GM20431 (cell line): ENCODE results near the gene ADGRL2.

ENCODE experiments used
- in situ Hi-C: fragments of 300-500 bp; cut with MseI, MboI; formaldehyde crosslinking; loops from one replicate; pipeline ENCODE4 v1.15.0; 2020; ENCODE audit warnings: low sequenced_read_pairs; ENCODE audit not compliant: unreplicated experiment

Gene ADGRL2

DNA sequence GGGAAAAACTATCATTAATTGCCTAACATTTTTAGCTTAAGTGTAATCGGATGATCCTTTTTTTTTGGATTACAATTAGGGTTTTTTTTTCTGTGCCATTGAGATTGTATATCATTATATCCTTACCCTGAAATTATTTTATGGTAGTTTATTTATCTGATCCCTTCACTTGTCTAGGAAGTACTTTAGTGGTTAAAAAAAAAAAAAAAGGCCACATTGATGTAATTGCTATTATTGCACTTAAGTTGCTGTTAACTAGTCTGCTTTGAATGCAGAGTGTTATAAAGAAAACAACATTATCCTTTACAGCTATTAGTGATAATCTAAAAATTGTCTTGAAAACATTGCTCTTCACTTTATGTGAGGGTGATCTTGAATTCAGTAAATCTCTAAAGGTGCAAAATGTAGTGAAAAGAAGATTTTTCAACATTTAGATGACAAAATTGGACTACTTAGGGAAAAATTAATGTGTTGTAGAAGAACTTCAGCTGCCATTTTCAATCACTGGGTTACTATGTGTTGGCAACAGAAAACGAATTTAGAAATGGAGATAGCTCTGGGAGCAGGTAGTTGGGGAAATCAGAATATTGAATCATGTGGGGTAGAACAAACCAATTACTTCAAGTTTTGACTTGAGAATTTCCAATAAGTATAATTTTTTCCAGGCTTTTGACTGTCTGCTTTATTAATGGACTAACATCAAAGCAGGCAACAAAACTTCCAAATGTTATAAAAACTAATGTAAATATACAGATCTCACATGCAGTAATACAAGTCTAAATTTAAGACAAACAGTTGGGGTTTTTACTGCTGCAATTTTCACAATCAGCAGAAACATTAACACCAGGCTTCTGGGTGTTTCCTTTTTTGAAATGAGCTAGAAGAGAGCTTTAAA lies 5.0 kb downstream of the ADGRL2 start:
- in situ Hi-C loops: no loop called here

DNA sequence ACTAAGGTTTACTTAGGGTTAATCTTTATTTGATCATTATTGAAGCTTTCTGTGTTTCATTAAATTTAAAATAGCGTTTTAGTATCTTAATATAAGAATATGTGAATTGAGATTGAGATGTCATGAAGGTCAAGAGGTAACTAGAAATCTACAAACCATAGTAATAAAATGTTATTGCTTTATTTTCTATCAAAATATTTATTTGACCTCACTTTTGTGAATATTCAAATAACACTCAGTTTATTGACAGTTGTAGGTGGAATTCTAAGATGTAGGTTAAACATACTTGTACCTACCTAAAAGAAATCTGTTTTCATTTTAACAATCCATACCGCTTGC lies 5.7 kb downstream of the ADGRL2 start:
- in situ Hi-C loops: no loop called here

DNA sequence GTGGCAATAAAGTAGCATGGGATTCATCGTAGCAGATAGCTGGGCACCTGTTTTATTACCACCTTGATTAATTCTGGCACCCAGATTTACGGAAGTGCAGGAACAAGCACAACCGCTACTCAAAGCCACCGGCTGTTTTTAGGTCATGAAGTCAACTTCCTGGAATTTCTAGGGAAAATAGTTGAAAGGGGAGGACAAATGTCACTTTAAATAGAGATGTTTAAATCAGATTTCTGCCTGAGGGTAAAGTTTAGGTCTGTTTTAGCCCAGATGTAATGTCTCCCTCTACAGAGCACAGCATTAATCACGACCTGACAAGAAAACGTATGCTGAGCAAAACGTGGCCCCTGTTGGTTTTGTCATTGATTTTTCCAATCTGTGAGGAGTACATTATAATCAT lies 8.0 kb downstream of the ADGRL2 start:
- in situ Hi-C loops: no loop called here

DNA sequence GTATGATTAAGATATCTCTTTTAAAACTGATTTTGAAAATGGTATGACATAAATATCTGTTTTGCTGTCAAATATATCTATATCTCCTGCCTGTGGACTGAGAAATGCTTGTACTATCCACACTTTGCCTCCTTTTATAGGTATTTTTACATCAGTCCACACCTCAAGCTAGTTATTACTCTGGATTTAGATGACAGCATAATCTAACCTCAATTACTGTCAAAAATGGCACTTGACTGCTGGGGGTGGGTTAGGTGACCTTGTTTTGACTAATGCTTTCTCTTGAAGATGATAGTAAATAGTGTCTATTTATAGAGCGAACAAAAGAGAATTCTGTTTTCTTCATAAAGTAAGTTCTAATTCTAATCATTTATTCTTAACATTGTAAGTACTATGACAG lies 9.1 kb downstream of the ADGRL2 start:
- in situ Hi-C loops: no loop called here

DNA sequence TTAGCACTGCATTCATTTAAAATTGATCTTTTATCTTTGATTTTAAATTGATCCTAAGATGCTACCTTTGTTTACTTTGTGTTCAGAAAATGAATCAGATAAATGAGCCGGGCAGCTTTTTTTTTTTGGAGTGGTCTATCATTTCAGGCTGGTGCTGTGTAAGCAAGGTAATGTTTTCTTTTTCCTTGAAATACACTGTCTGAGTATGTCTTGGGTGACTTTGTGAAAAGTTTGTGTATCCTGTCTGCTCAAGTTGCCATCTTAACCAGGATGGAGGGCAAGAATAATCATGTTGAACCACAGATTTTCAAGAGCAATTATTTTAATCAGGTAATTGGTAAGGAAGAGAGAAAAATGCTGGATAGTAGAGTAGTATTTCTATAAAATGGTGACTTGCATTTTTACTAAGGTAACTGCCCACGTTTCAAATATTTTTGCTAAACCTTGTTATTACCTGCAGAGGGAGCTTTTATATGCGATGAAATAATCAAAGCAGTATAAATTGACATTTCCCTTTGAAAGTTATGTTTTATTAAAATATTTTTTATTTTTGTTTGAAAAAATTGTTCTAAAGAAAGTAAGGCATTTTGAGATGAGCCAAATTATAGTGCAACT lies 11.1 kb downstream of the ADGRL2 start:
- in situ Hi-C loops: no loop called here

DNA sequence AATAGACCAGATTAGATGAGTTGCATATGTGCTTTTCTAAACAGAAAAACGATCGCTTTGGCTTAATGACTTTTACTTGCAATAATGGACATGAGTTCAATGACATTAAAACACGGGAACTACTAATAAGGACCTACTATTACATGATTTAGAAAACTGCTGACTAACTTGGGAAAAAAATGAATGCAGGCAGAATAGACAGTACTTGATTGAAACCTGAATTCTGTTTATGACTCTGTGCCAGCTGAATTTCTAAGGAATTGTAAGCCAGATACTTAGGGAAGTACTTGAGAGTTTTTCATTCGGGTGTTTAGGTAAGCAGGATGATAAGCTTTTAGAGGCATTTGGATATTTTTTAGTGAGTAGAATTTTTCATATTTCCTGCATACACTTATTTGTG lies 12.0 kb downstream of the ADGRL2 start:
- in situ Hi-C loops: no loop called here

DNA sequence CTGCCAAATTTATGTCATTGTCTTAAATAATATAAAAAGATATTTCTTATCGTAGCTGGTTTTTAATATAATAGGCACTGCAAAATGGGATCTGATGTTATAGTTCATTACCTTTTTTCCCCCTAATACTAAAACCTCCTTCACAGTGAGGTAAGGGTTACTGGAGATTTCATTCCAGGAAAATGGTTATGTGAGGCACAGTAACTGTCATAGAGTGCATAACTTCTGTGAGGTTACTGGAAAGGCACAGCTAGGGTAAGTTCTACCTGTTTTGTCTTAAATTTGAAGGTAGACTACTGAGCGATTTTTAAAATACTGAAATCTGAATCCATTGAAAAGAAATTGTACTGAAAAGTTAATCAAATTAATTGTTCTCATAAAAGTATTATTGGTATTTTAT lies 13.0 kb downstream of the ADGRL2 start:
- in situ Hi-C loops: no loop called here

DNA sequence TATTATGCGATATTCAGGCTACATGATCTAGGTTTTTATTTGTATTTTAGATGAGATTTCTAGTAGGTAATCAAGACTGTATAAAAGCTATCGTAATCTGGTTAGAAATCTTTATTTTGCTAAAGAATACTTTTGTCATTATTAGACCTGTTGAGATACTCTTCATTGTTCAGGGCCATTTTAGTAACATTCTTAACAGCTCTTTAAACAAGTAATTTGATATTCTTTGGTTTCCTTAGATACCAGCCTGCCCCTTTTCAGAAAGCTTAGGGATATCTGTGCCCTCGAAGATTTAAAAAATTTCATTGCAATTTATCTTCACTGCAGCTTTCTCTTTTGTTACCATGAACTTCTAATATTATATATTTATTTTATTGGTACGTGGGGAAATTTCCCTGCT lies 18.9 kb downstream of the ADGRL2 start:
- in situ Hi-C loops: no loop called here

DNA sequence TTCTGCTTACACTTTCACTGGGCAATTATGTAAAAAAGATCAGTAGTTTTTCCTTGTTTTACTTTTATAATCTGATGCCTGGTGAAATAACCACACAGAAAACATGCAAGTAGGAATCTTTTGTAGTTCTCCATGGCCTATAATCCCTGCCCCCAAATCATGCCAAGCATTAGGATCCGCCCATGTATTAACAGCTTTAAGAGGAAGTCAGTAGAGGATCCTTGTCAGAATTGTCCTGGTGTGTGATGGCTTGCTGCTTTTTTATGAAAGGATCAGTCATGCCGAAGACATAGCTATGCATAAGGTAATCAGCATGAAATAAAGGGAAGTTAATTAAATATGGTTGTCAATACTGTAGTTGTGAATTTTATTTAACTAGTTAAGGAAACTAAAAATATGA lies 20.0 kb downstream of the ADGRL2 start:
- in situ Hi-C loops: no loop called here

DNA sequence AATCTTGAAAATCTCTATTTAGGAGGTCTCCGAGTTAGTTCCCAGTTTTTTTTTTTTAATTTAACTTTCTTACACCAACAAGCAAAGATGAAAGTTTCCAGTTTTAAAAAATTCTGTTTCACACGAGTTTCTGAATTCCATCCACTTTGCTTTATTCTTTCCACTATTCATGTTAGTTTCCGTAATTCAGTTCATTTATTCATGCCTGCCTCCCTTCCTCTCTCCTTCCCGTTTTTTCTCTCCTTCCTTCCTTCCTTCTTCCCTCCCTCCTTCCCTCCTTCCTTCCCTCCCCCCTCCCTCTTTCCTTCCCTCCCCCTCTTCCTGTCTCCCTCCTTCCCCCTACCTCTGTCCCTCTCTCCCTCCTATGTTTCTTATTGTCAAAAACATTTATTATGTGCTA lies 22.3 kb downstream of the ADGRL2 start:
- in situ Hi-C loops: no loop called here

DNA sequence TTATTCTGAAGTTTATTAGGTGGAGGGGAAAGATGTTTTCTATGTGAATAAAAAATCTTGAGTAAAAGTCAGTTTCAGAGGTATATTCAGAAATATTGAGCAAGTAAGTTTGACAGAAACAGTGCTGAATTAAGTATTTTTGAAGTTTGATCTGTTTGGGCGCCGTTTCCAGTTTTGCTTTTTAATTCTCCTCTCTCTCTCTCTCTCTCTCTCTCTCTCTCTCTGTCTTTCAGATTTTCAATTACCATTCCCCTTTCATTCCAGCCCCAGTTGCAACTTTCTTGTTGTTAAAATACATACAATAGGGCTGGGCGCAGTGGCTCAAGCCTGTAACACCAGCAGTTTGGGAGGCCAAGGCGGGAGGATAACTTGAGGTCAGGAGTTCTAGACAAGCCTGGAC lies 24.0 kb downstream of the ADGRL2 start:
- in situ Hi-C loops: no loop called here

DNA sequence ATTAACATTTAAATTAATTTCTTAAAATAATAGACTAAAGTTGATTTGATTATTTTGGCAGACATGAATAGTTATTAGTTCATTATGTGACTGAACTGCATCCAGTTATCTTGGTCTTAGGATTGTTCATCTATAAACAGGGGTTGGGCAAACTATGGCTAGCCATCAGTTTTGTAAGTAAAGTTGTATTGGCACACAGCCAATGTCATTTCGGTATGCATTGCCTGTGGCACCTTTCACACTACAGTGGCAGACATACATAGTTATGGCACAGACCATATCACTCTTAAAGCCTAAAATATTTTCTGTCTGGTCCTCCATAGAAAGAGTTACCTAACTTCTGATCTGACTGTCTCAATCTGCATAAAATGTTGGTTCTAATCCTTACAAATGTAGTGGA lies 27.2 kb downstream of the ADGRL2 start:
- in situ Hi-C loops: no loop called here

DNA sequence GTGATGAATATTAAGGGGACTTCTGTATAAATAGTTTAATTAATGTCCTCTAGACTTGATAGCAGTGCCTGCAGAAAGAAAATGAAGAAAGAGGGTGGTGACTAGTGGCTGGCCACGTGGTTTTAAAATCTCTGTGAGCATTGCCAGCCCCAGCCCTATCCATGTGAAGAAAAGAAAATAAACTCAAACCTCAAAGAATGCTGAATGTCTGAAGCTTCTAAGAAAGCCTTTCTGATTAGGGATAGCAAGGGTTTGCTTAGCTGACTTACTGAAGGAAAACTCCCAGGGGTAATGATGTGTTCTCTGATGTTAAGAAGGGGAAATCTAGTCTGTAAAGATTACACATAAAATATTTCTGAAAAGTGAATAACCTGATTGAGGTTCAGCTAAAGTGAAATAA lies 31.8 kb downstream of the ADGRL2 start:
- in situ Hi-C loops: no loop called here

DNA sequence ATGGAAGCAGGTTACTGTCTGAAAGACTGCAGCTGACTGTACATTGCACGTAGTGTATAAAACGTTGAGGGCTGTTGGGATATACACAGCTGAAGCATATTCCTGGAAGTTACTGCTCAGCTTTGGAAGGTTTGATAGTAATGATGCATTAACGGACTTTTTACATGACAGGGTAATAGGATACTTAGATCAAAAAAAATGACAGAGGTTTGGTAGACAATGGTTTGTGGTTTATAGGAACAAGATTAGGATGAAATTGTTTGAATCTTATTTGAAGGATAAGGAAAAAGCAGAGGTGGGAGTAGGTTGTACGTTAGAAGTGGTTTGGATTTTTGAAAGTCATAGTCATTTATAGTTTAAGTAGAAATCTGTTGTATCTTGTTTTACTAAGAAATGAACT lies 33.0 kb downstream of the ADGRL2 start:
- in situ Hi-C loops: no loop called here

DNA sequence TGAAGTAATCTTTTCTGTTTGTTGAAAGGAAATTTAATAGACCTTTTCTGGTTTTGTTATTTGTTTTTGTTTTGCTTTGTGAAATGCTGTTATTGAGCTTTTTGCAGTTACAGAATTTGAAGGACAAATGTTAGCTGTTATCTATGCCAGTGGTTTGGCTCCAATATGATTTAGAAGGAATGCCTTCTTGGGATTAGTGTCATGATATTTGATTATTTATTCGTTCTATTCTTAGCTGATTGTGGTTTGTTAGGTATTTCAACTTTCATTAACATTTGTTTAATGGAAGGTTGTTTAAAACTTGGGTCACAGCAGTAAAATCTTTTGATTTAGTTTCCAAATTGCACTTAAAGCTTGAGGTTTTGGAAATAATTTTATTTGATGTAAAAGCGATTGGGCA lies 33.5 kb downstream of the ADGRL2 start:
- in situ Hi-C loops: no loop called here

DNA sequence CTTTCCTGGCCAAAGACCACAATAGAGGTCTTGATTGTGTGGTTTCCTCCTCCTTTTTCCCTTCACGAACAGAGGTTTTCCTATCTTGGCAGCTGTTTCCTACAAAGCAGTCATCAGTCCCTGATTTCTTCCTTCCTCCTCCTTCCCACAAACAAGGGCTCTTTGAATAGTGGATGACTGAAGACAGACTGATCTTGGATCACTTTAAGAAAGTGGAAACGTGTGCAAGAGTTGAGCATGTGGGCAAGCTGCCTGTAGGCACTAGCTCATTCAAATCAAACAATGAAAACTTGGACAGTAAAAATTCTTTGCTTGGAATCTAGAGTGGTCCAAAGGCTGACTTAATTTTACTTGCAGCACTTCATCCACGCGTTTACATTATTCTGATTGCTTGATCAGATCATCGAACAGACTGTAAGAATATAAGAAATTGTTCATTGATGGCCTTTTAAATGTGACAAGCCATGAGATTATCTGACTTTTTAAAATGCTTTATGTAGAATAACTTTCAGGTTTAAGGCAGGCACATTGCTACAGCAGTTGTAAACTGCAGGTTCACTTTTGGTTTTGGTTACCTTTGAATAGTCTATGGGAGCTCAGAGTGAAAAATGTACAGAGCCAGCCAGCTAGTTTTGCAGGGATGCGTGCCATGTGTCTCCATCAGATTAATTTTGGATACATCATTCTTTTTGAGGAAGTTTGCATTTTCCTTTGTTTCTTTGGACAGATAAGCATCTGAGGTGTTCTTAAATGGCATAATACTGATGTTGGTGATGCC lies 34.4 kb downstream of the ADGRL2 start:
- in situ Hi-C loops: no loop called here

DNA sequence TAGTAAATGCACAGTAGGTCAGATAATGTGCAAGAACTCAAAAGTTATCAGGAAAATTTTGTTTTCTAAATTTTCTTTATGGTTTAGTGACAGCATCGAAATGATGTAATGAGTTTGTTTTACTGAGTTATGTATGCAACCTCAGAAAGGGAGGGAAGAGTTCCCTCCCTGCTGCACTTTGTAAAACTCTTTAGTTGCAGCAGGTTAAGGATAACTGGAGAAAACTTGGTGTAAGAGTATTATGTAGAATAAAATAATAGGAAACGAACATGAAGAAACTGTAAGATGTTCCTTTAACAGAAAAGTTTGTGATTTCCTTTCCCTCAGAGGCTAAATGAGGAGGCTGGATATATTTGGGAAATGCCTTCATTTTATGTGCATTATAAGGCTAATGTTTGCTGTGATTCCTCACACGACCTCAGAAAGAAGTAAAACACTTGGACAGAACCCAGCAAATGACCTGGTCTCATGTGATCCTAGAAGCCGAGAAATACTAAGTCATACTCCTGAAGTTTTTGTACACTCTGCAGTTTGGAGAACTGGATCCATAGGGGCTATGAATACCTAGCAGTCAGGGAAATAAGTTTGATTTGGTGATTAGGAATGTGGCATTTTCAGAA lies 35.4 kb downstream of the ADGRL2 start:
- in situ Hi-C loops: no loop called here

DNA sequence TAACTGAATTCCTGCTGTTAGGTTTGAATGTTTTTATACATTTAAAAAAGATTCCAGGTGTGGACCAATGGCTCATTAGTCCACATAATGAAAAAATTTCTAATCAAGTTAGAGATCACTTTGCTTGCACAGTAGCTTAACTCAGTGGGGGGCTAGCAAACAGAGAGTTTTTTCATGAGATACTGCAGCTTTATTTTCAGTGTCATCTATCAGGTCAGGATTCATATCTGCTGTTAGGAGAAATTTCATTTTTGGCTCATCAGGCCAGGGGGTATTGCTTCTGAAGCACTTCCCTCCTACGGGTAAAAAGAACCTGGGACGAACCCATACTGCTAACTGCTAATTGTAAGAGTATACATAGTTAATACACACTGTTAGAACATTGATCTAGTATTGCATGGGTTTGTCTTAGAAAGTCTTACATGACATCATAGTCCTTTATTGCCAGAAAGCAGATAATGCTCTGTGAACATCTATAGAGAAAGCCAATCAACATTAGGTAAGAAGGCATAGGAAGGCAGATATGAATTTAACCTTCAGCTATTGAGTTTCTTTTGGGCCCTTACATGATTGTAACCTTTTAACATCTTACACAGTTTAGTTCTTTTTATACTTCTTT lies 38.0 kb downstream of the ADGRL2 start:
- in situ Hi-C loops: no loop called here

DNA sequence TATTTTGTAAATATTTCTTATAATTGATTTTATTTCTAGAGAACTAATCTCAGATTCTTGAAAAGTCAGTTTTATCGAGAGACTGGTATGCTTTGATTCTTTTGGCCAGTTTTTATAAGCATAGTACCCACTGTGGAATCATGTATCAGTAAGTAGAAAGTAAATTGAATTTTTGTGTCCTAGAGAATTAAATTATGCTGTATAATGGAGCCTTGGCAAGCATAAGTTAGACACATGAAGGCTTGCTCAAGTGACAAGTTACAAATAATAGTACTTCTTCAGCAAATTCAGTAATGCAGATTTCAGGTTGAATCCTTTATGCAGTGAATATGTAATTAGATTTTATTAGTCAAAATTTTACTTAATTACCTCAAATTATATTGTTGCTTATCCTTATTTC lies 40.1 kb downstream of the ADGRL2 start:
- in situ Hi-C loops: no loop called here

DNA sequence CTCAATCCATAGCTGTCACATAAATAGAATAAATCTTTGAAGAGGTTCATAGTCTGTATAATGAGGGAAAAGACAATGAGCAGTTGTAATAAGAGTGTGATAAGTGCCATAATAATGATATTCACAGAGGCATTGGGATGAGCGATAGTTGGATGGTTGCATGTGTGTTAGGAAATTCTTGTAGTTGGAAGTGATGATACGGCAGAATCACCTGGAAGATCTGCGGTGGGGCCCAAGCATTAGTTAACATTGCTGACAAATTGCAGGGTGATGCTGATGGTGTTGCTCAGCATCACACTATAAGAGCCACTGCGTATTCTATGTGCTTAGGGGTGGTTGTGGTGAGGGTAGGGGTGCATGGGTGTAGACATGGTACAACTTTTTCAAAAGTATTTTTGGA lies 41.1 kb downstream of the ADGRL2 start:
- in situ Hi-C loops: no loop called here
